ENCODE data around the gene PALMD.

GRCh38 chr1:99700020-99700419 is 54.1 kb downstream of the PALMD start:
- no peak for TF ChIP-seq CTCF (conservative IDR thresholded peaks at IDR 0.05 in 1 of 2, IDR thresholded peaks at IDR 0.05 in 1 of 2; ENCODE audit: extremely low read depth in 1 of 2, insufficient read depth in 1 of 2, low read depth in 1 of 2, low read length in 2 of 2)
- TF ChIP-seq EZH2 (IDR thresholded peaks at IDR 0.05; ENCODE audit: borderline replicate concordance, low read length): no peak

Data from mammary epithelial cell (primary cell).